GM23248 (cell line): ENCODE measurements around the gene ECI1. TPM values are rescaled to one million over a fixed set of nuclear protein-coding genes. Genes with fewer than 3 reads are reported as not detected.

Experiments
- DNase-seq: peaks from one replicate; pipeline ENCODE4 v3.0.0-alpha.2; 2015
- H2AFZ ChIP-seq: fragments of 200-600 bp; sonication (generic); 2 replicates; pipeline ENCODE4 v1.6.1; 2016; ENCODE audit warnings: antibody characterized with exemption
- H3F3A ChIP-seq: fragments of 200-600 bp; sonication (generic); 2 replicates; pipeline ENCODE4 v1.6.1; 2016; ENCODE audit warnings: mild to moderate bottlenecking, antibody characterized with exemption, mixed run types; ENCODE audit not compliant: insufficient read depth
- H3K27ac ChIP-seq: fragments of 200-600 bp; sonication (generic); 2 replicates; pipeline ENCODE4 v1.5.1; 2016; ENCODE audit warnings: mild to moderate bottlenecking
- H3K27me3 ChIP-seq: fragments of 200-600 bp; sonication (generic); replicated peaks from 2 replicates; pipeline ENCODE4 v1.6.1; 2016; ENCODE audit warnings: mild to moderate bottlenecking; ENCODE audit not compliant: insufficient read depth
- H3K36me3 ChIP-seq: fragments of 200-600 bp; sonication (generic); 2 replicates; pipeline ENCODE4 v1.6.1; 2016; ENCODE audit warnings: low read depth, mild to moderate bottlenecking
- H3K4me1 ChIP-seq: fragments of 200-600 bp; sonication (generic); 2 replicates; pipeline ENCODE4 v1.6.1; 2016; ENCODE audit warnings: mild to moderate bottlenecking; ENCODE audit not compliant: insufficient read depth
- H3K4me2 ChIP-seq: fragments of 200-600 bp; sonication (generic); one replicate; pipeline ENCODE4 v1.6.1; 2016; ENCODE audit warnings: mild to moderate bottlenecking; ENCODE audit not compliant: unreplicated experiment
- H3K4me3 ChIP-seq: fragments of 200-600 bp; sonication (generic); 2 replicates; pipeline ENCODE4 v1.5.1; 2016; ENCODE audit warnings: mild to moderate bottlenecking
- H3K79me2 ChIP-seq: fragments of 200-600 bp; sonication (generic); 2 replicates; pipeline ENCODE4 v1.6.1; 2016; ENCODE audit warnings: mild to moderate bottlenecking; ENCODE audit not compliant: insufficient read depth
- H3K9ac ChIP-seq: fragments of 200-600 bp; sonication (generic); 2 replicates; pipeline ENCODE4 v1.6.1; 2016; ENCODE audit warnings: mild to moderate bottlenecking
- H3K9me2 ChIP-seq: fragments of 200-600 bp; sonication (generic); 2 replicates; pipeline ENCODE4 v1.6.1; 2016; ENCODE audit warnings: mixed run types, mild to moderate bottlenecking, moderate library complexity; ENCODE audit not compliant: insufficient read depth
- H3K9me3 ChIP-seq: fragments of 200-600 bp; sonication (generic); one replicate; pipeline ENCODE4 v1.6.1; 2017; ENCODE audit warnings: low read depth
- H4K20me1 ChIP-seq: fragments of 200-600 bp; sonication (generic); 2 replicates; pipeline ENCODE4 v1.6.0; 2016; ENCODE audit not compliant: insufficient read depth
- EZH2 ChIP-seq: fragments of 200-600 bp; sonication (generic); IDR thresholded peaks from 2 replicates; pipeline ENCODE4 v1.6.1; 2018; ENCODE audit warnings: antibody characterized with exemption, mild to moderate bottlenecking; ENCODE audit not compliant: insufficient read depth, poor library complexity, severe bottlenecking
- EZH2phosphoT487 ChIP-seq: fragments of 200-600 bp; sonication (generic); IDR thresholded peaks from 2 replicates; pipeline ENCODE4 v1.6.1; 2018; ENCODE audit warnings: antibody characterized with exemption, moderate library complexity, mild to moderate bottlenecking, low read depth; ENCODE audit not compliant: insufficient read depth
- WGBS, 2 experiments: methylation state at CpG; one replicate each; pipeline ENCODE4 v1.1.6; 2015 to 2017; ENCODE audit warnings: low lambda C conversion rate in 2 of 2, low coverage in 1 of 2; ENCODE audit errors: missing lambda C conversion rate in 2 of 2; 5-methylcytosine and 5-hydroxymethylcytosine counted together
- in situ Hi-C: fragments of 300-500 bp; cut with MboI; formaldehyde crosslinking; loops from 2 replicates; pipeline ENCODE4 v1.15.0; 2020
- polyA plus RNA-seq: library from polyadenylated mRNA; unstranded; fragments of >200 nt; fragmentation: Nextera tagmentation; extraction: Ambion mirVana; gene quantifications from 2 replicates; pipeline ENCODE4 v1.2.1, GENCODE V29; 2016
- total RNA-seq: library from RNA; depleted of rRNA; stranded (reverse); fragments of >200 nt; shearing (Covaris generic); gene quantifications from 2 replicates; pipeline ENCODE4 v1.2.3, GENCODE V29; 2014; rRNA removed

ECI1 gene, protein sequence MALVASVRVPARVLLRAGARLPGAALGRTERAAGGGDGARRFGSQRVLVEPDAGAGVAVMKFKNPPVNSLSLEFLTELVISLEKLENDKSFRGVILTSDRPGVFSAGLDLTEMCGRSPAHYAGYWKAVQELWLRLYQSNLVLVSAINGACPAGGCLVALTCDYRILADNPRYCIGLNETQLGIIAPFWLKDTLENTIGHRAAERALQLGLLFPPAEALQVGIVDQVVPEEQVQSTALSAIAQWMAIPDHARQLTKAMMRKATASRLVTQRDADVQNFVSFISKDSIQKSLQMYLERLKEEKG
- total RNA-seq (53.2 and 92.0 TPM in 2 replicates), polyA plus RNA-seq (106 and 116 TPM in 2 replicates)

DNA sequence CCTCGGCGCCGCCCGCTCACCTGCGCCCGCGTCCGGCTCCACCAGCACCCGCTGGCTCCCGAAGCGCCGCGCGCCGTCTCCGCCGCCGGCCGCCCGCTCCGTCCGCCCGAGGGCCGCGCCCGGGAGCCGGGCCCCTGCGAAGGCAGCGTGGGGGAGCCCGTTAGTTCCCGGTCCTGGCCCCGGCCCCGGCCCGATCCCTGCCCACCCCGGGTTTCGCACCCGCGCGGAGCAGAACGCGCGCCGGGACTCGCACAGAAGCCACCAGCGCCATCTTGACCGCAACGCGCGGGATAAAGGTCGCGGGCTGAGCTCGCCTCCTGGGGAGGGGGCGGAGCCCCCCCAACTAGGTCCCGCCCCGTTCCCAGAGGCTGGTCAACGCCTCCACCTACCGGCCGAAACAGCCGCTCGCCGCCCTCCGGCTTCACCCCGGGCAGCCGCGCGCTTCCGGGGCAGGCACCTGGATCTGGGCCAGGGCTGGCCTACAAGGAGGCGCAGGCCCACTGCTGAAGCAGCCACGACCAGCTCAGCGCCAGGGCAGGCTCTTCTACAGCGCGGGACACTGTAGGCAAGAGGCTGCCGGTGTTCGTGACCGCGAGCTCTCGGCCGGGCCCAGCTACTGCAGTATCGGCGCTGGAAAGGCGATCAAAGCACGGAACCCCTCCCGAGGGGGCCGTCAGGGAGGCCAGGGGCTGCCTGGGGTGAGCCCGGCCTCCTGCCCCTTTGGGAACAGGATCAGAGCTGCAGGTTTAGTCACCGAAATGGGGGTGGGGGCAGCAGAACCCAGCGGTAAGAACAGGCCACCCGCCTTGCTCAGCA is at the start of gene ECI1:
ECI1 (minus strand) TSS at position 292 of the 816 bp plus-strand sequence; CDS start at position 271, 21 bp downstream.
- H3K36me3 ChIP-seq, result peaks cover 27% of the 10 kb centered on the region
- H3F3A ChIP-seq, result peaks cover 28% of the 10 kb centered on the region
- H3K4me1 ChIP-seq, result peaks cover 14% of the 10 kb centered on the region; the same call in 1 of the 2 replicates
- in situ Hi-C loops, result no loop called here
- 4 to 5% methylated on average over 50 to 53 of the region's 88 CpGs for WGBS, 2 experiments
- H4K20me1 ChIP-seq, result 0 out of 2 replicates have a peak, but pooled peaks cover 3% of the 10 kb centered on the region
- H3K9ac ChIP-seq, result peak within 1 kb of the TSS; percentile 90
- no peaks in the 10 kb centered on the region for H3K9me3 ChIP-seq
- H3K9me2 ChIP-seq, result no peaks in the 10 kb centered on the region
- H2AFZ ChIP-seq, result peak within 1 kb of the TSS; percentile 86
- H3K27me3 ChIP-seq, result no peaks in the 10 kb centered on the region
- TF ChIP-seq EZH2phosphoT487 (no peak), EZH2 (no peak)
- peak within 1 kb of the TSS; percentile 97 for H3K4me2 ChIP-seq
- peak within 1 kb of the TSS; percentile 92 for H3K4me3 ChIP-seq
- H3K79me2 ChIP-seq, result peaks cover 58% of the 10 kb centered on the region
- peak within 1 kb of the TSS; percentile 73 for H3K27ac ChIP-seq
- peak; percentile 98 for DNase-seq

DNA sequence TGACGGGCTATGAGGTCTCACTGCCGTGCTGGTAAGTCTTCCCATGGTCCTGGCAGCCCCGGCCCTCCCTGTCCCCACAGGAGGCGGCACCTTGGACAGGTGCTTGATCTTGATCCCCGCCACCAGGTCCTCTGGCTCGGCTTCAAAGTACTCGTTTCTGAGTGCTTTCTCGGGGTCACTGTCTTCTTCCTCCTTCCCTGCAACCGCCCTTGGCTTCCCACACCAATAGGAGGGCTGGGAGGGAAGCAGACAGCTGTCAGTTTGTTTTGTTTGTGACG is 48.5 kb upstream of the ECI1 start:
- 56 to 63% methylated on average over 10 of the region's 10 CpGs for WGBS, 2 experiments
- no peak for TF ChIP-seq EZH2
- no peak for TF ChIP-seq EZH2phosphoT487
- Histone ChIP-seq H3K9ac (no peak overlapping the region), H3K9me3 (no peaks in the 10 kb centered on the region), H3F3A (no peaks in the 10 kb centered on the region), H3K36me3 (no peaks in the 10 kb centered on the region), H3K4me1 (no peaks in the 10 kb centered on the region), H3K9me2 (no peaks in the 10 kb centered on the region), H3K79me2 (no peaks in the 10 kb centered on the region), H3K27ac (no peak overlapping the region), H3K4me3 (no peak overlapping the region), H2AFZ (no peak overlapping the region), H4K20me1 (no peaks in the 10 kb centered on the region), H3K27me3 (no peaks in the 10 kb centered on the region), H3K4me2 (no peak overlapping the region)
- in situ Hi-C loops, result loop anchor here (10.0 kb wide), 1 partner anchor 55 kb away; no protein-coding TSS in a partner anchor
- no peak for DNase-seq

GRCh38 chr16:2299121-2299914 is 47.9 kb upstream of the ECI1 start:
- no peaks in the 10 kb centered on the region for H3K9me3 ChIP-seq
- H3K4me3 ChIP-seq, result no peak overlapping the region
- no peak overlapping the region for H2AFZ ChIP-seq
- in situ Hi-C loops, result loop anchor here (10.0 kb wide), 1 partner anchor 55 kb away; no protein-coding TSS in a partner anchor
- H3K9me2 ChIP-seq, result no peaks in the 10 kb centered on the region
- no peaks in the 10 kb centered on the region for H4K20me1 ChIP-seq
- DNase-seq, result no peak
- 85 to 87% methylated on average over 20 to 31 of the region's 31 CpGs for WGBS, 2 experiments
- no peak overlapping the region for H3K4me2 ChIP-seq
- TF ChIP-seq EZH2, result no peak
- no peak for TF ChIP-seq EZH2phosphoT487
- H3K9ac ChIP-seq, result no peak overlapping the region
- no peaks in the 10 kb centered on the region for H3F3A ChIP-seq
- no peaks in the 10 kb centered on the region for H3K4me1 ChIP-seq
- no peak overlapping the region for H3K27ac ChIP-seq
- H3K27me3 ChIP-seq, result no peaks in the 10 kb centered on the region
- H3K36me3 ChIP-seq, result no peaks in the 10 kb centered on the region
- H3K79me2 ChIP-seq, result no peaks in the 10 kb centered on the region

GRCh38 chr16:2298621-2299020 is 47.2 kb upstream of the ECI1 start:
- H3K36me3 ChIP-seq, result no peaks in the 10 kb centered on the region
- WGBS, 2 experiments, result 75 to 77% methylated on average over 8 to 9 of the region's 9 CpGs
- no peak overlapping the region for H3K27ac ChIP-seq
- TF ChIP-seq EZH2 (no peak), EZH2phosphoT487 (no peak)
- H3K79me2 ChIP-seq, result no peaks in the 10 kb centered on the region
- no peaks in the 10 kb centered on the region for H3K27me3 ChIP-seq
- no peak overlapping the region for H3K9ac ChIP-seq
- H3K4me2 ChIP-seq, result no peak overlapping the region
- H3K4me3 ChIP-seq, result no peak overlapping the region
- no peaks in the 10 kb centered on the region for H3K4me1 ChIP-seq
- in situ Hi-C loops, result loop anchor here (10.0 kb wide), 1 partner anchor 56 kb away; no protein-coding TSS in a partner anchor
- H3F3A ChIP-seq, result no peaks in the 10 kb centered on the region
- no peak overlapping the region for H2AFZ ChIP-seq
- DNase-seq, result no peak
- H3K9me3 ChIP-seq, result no peaks in the 10 kb centered on the region
- no peaks in the 10 kb centered on the region for H4K20me1 ChIP-seq
- no peaks in the 10 kb centered on the region for H3K9me2 ChIP-seq
